Tongue (tissue), 2 donors: ENCODE measurements around the gene C1orf232. TPM values are rescaled to one million over a fixed set of nuclear protein-coding genes. Genes with fewer than 3 reads are reported as not detected.

ENCODE experiments used
- DNase-seq: peaks from one replicate; pipeline ENCODE4 v3.0.0-alpha.2; 2015
- total RNA-seq: library from RNA; depleted of rRNA; stranded (reverse); fragments of >200 nt; gene quantifications from one replicate; pipeline ENCODE4 v1.2.3, GENCODE V29; 2014

Gene C1orf232
- total RNA-seq, 1 donor from 2014 or later: not detected

GRCh38 chr1:26177182-26177684 lies 8.5 kb upstream of the C1orf232 start, which contains the start of gene CNKSR1:
Gene CNKSR1, plus strand, starts transcription at chr1:26177491. Its CDS starts 57 bp downstream, at chr1:26177548.
- no peak for DNase-seq

- no peak for DNase-seq
Observed at GRCh38 chr1:26175346-26175745, 6.6 kb upstream of the C1orf232 start.

- DNase-seq: no peak
Observed at GRCh38 chr1:26171084-26172072, 2.6 kb upstream of the C1orf232 start, which contains the start of gene ZNF593OS. Gene ZNF593OS, minus strand, starts transcription at chr1:26171832. Its CDS starts 171 bp downstream, at chr1:26171661.

GRCh38 chr1:26170472-26170821 lies 1.7 kb upstream of the C1orf232 start:
- DNase-seq: no peak

GRCh38 chr1:26169669-26170471 lies 1.1 kb upstream of the C1orf232 start, which contains the start of gene ZNF593:
Gene ZNF593, plus strand, starts transcription at chr1:26169908. Its CDS starts 76 bp downstream, at chr1:26169984.
- DNase-seq: peak; percentile 95

GRCh38 chr1:26169198-26169554 lies 413 bp upstream of the C1orf232 start:
- no peak for DNase-seq

- no peak for DNase-seq
Observed at GRCh38 chr1:26166719-26167281, 2.0 kb downstream of the C1orf232 start.

GRCh38 chr1:26164861-26165842 lies 3.6 kb downstream of the C1orf232 start:
- DNase-seq: no peak

- peak; percentile 65 for DNase-seq
Observed at GRCh38 chr1:26164036-26164860, 4.5 kb downstream of the C1orf232 start.

- no peak for DNase-seq
Observed at GRCh38 chr1:26163684-26164035, 5.1 kb downstream of the C1orf232 start.

GRCh38 chr1:26162220-26162709 lies 6.5 kb downstream of the C1orf232 start:
- DNase-seq: no peak

- DNase-seq: peak; percentile 69
Observed at GRCh38 chr1:26161415-26162219, 7.1 kb downstream of the C1orf232 start.

- no peak for DNase-seq
Observed at GRCh38 chr1:26160527-26161414, 8.0 kb downstream of the C1orf232 start.

GRCh38 chr1:26159743-26160039 lies 9.1 kb downstream of the C1orf232 start:
- no peak for DNase-seq

GRCh38 chr1:26158908-26159742 lies 9.6 kb downstream of the C1orf232 start, which contains the start of gene FAM110D:
Gene FAM110D, plus strand, starts transcription at chr1:26159079. Its CDS starts 2,213 bp downstream, at chr1:26161292.
- DNase-seq: no peak

- no peak for DNase-seq
Observed at GRCh38 chr1:26158271-26158907, 10.4 kb downstream of the C1orf232 start.
